HEK293 (cell line): ENCODE results near the gene DDAH1.

ENCODE experiments used
- CTCF ChIA-PET: fragments of 350-600 bp; formaldehyde crosslinking; extraction: SDS; loops from one replicate; lab custom pipeline; 2021; ENCODE audit warnings: antibody characterized with exemption; lab: Yijun Ruan, JAX
- POLR2A ChIA-PET: fragments of 300-600 bp; formaldehyde crosslinking; extraction: SDS; loops from one replicate; lab custom pipeline; 2020; ENCODE audit warnings: antibody characterized with exemption, inconsistent platforms; lab: Yijun Ruan, JAX
- H3K27ac ChIP-seq: fragments of 200-500 bp; sonication (Bioruptor generic); 2 replicates; pipeline ENCODE4 v1.5.1; 2014; ENCODE audit warnings: low read depth, low read length, control low read depth, inconsistent platforms; ENCODE audit errors: extremely low read depth
- H3K36me3 ChIP-seq, 2 experiments: fragments of 200-500 bp in 1 of 2; sonication (Bioruptor generic) in 1 of 2; 1 replicate in 1 of 2; 2 replicates in 1 of 2; pipeline ENCODE4 v1.5.1; 2014 to 2017; ENCODE audit warnings: inconsistent platforms in 2 of 2, low read length in 2 of 2; ENCODE audit not compliant: control insufficient read depth in 2 of 2, insufficient read depth in 1 of 2
- H3K4me1 ChIP-seq: fragments of 200-500 bp; sonication (Bioruptor generic); 2 replicates; pipeline ENCODE4 v1.5.1; 2014; ENCODE audit warnings: mild to moderate bottlenecking, low read length, inconsistent platforms; ENCODE audit not compliant: control insufficient read depth, insufficient read depth
- H3K4me3 ChIP-seq: 2 replicates; pipeline ENCODE4 v1.5.1; 2011; ENCODE audit warnings: low read depth, mild to moderate bottlenecking, control low read depth, low read length, moderate library complexity
- H3K9me3 ChIP-seq: fragments of 200-500 bp; sonication (Bioruptor generic); 2 replicates; pipeline ENCODE4 v1.5.1; 2014; ENCODE audit warnings: low read depth, low read length, inconsistent platforms; ENCODE audit not compliant: control insufficient read depth, insufficient read depth
- BCL11B ChIP-seq: fragments of 450-650 bp; formaldehyde crosslinking; IDR thresholded peaks from 2 replicates; pipeline ENCODE4 v1.5.1; 2016; ENCODE audit warnings: low read depth, missing biosample characterization, missing genetic modification characterization
- HOXD13 ChIP-seq: sonication (generic); formaldehyde crosslinking; IDR thresholded peaks from 2 replicates; pipeline ENCODE4 v1.8.0; 2022; ENCODE audit warnings: missing genetic modification reagents, borderline replicate concordance
- KLF1 ChIP-seq: fragments of 450-650 bp; formaldehyde crosslinking; IDR thresholded peaks from 2 replicates; pipeline ENCODE4 v1.5.1; 2016; ENCODE audit warnings: missing biosample characterization, missing genetic modification characterization
- KLF16 ChIP-seq: fragments of 450-650 bp; formaldehyde crosslinking; IDR thresholded peaks from 2 replicates; pipeline ENCODE4 v1.5.1; 2017; ENCODE audit warnings: missing biosample characterization, missing genetic modification characterization
- SCRT2 ChIP-seq: fragments of 450-650 bp; formaldehyde crosslinking; IDR thresholded peaks from 2 replicates; pipeline ENCODE4 v1.5.1; 2016; ENCODE audit warnings: missing biosample characterization, missing genetic modification characterization
- ZBTB7A ChIP-seq: fragments of 450-650 bp; formaldehyde crosslinking; IDR thresholded peaks from 2 replicates; pipeline ENCODE4 v1.5.1; 2016; ENCODE audit warnings: low read depth, missing biosample characterization, missing genetic modification characterization
- ZBTB8A ChIP-seq: fragments of 450-650 bp; formaldehyde crosslinking; IDR thresholded peaks from 2 replicates; pipeline ENCODE4 v1.5.1; 2016; ENCODE audit warnings: missing biosample characterization, missing genetic modification characterization
- ZNF157 ChIP-seq: fragments of 450-650 bp; formaldehyde crosslinking; IDR thresholded peaks from 2 replicates; pipeline ENCODE4 v1.5.1; 2016; ENCODE audit warnings: missing biosample characterization, missing genetic modification characterization
- ZNF221 ChIP-seq: fragments of 450-650 bp; formaldehyde crosslinking; IDR thresholded peaks from 2 replicates; pipeline ENCODE4 v1.5.1; 2017; ENCODE audit warnings: missing biosample characterization, missing genetic modification characterization, borderline replicate concordance
- ZNF266 ChIP-seq: fragments of 450-650 bp; formaldehyde crosslinking; IDR thresholded peaks from 2 replicates; pipeline ENCODE4 v1.5.1; 2016; ENCODE audit warnings: missing biosample characterization, missing genetic modification characterization, low read depth
- ZNF561 ChIP-seq: fragments of 450-650 bp; IDR thresholded peaks from 2 replicates; pipeline ENCODE4 v1.5.1; 2018; ENCODE audit warnings: missing biosample characterization, missing genetic modification characterization, borderline replicate concordance
- ZNF600 ChIP-seq: fragments of 450-650 bp; formaldehyde crosslinking; IDR thresholded peaks from 2 replicates; pipeline ENCODE4 v1.5.1; 2016; ENCODE audit warnings: missing biosample characterization, missing genetic modification characterization
- ZNF701 ChIP-seq: fragments of 450-650 bp; formaldehyde crosslinking; IDR thresholded peaks from 2 replicates; pipeline ENCODE4 v1.5.1; 2016; ENCODE audit warnings: missing biosample characterization, missing genetic modification characterization
- TF ChIP-seq, protein P1 (sequence below): fragments of 450-650 bp; formaldehyde crosslinking; IDR thresholded peaks from 2 replicates; pipeline ENCODE4 v1.5.1; 2016; ENCODE audit warnings: missing biosample characterization, missing genetic modification characterization
- TF ChIP-seq, protein P2 (sequence below): fragments of 450-650 bp; formaldehyde crosslinking; IDR thresholded peaks from 2 replicates; pipeline ENCODE4 v1.5.1; 2016; ENCODE audit warnings: missing biosample characterization, missing genetic modification characterization
- TF ChIP-seq, protein P3 (sequence below): IDR thresholded peaks from 2 replicates; pipeline ENCODE4 v1.6.1; 2011; ENCODE audit warnings: mild to moderate bottlenecking, low read depth, low read length, borderline replicate concordance
- TF ChIP-seq, protein P4 (sequence below): fragments of 450-650 bp; formaldehyde crosslinking; IDR thresholded peaks from 2 replicates; pipeline ENCODE4; 2016; ENCODE audit warnings: missing biosample characterization, missing genetic modification characterization
- TF ChIP-seq, protein P5 (sequence below): fragments of 450-650 bp; formaldehyde crosslinking; IDR thresholded peaks from 2 replicates; pipeline ENCODE4 v1.5.1; 2017; ENCODE audit warnings: missing biosample characterization, missing genetic modification characterization
- TF ChIP-seq, protein P6 (sequence below): fragments of 450-650 bp; formaldehyde crosslinking; IDR thresholded peaks from 2 replicates; pipeline ENCODE4 v1.5.1; 2016; ENCODE audit warnings: missing biosample characterization, missing genetic modification characterization
- TF ChIP-seq, protein P7 (sequence below): fragments of 450-650 bp; formaldehyde crosslinking; IDR thresholded peaks from 2 replicates; pipeline ENCODE4 v1.5.1; 2016; ENCODE audit warnings: missing biosample characterization, missing genetic modification characterization

Gene DDAH1

DNA sequence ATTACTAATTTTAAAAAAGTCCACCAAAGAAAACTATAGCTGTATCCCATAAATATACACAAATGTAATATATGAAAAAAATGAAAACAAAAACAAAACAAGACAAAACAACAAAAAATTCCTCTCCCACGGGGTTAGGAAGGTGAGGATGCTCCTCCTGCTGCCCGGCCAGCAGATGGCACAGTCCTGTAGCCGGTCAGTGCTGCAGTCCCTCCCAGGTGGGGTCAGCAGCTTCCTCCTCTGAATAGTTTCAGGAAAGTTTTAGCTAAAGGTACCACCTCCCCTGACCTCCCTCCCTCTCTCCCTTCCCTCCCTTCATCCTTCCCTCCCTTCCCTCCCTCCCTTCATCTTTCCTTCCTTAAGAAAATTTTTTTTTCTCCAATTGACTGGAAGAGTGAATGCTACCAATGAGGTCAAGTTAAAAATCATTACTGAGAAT lies 120.7 kb downstream of the DDAH1 start (continued):
- TF ChIP-seq, protein P1, sequence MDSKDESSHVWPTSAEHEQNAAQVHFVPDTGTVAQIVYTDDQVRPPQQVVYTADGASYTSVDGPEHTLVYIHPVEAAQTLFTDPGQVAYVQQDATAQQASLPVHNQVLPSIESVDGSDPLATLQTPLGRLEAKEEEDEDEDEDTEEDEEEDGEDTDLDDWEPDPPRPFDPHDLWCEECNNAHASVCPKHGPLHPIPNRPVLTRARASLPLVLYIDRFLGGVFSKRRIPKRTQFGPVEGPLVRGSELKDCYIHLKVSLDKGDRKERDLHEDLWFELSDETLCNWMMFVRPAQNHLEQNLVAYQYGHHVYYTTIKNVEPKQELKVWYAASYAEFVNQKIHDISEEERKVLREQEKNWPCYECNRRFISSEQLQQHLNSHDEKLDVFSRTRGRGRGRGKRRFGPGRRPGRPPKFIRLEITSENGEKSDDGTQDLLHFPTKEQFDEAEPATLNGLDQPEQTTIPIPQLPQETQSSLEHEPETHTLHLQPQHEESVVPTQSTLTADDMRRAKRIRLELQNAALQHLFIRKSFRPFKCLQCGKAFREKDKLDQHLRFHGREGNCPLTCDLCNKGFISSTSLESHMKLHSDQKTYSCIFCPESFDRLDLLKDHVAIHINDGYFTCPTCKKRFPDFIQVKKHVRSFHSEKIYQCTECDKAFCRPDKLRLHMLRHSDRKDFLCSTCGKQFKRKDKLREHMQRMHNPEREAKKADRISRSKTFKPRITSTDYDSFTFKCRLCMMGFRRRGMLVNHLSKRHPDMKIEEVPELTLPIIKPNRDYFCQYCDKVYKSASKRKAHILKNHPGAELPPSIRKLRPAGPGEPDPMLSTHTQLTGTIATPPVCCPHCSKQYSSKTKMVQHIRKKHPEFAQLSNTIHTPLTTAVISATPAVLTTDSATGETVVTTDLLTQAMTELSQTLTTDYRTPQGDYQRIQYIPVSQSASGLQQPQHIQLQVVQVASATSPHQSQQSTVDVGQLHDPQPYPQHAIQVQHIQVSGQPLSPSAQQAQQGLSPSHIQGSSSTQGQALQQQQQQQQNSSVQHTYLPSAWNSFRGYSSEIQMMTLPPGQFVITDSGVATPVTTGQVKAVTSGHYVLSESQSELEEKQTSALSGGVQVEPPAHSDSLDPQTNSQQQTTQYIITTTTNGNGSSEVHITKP, result peak; percentile 85
- TF ChIP-seq ZNF701 (tag by site-specific recombination) (no peak), ZNF600 (tag by site-specific recombination) (0 out of 2 replicates have a peak, but pooled peaks have one; percentile 23), BCL11B (tag by site-specific recombination) (no peak), SCRT2 (no peak)
- TF ChIP-seq, protein P2, sequence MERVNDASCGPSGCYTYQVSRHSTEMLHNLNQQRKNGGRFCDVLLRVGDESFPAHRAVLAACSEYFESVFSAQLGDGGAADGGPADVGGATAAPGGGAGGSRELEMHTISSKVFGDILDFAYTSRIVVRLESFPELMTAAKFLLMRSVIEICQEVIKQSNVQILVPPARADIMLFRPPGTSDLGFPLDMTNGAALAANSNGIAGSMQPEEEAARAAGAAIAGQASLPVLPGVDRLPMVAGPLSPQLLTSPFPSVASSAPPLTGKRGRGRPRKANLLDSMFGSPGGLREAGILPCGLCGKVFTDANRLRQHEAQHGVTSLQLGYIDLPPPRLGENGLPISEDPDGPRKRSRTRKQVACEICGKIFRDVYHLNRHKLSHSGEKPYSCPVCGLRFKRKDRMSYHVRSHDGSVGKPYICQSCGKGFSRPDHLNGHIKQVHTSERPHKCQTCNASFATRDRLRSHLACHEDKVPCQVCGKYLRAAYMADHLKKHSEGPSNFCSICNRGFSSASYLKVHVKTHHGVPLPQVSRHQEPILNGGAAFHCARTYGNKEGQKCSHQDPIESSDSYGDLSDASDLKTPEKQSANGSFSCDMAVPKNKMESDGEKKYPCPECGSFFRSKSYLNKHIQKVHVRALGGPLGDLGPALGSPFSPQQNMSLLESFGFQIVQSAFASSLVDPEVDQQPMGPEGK, result no peak
- TF ChIP-seq, protein P3, sequence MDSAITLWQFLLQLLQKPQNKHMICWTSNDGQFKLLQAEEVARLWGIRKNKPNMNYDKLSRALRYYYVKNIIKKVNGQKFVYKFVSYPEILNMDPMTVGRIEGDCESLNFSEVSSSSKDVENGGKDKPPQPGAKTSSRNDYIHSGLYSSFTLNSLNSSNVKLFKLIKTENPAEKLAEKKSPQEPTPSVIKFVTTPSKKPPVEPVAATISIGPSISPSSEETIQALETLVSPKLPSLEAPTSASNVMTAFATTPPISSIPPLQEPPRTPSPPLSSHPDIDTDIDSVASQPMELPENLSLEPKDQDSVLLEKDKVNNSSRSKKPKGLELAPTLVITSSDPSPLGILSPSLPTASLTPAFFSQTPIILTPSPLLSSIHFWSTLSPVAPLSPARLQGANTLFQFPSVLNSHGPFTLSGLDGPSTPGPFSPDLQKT, result no peak
- TF ChIP-seq, protein P4, sequence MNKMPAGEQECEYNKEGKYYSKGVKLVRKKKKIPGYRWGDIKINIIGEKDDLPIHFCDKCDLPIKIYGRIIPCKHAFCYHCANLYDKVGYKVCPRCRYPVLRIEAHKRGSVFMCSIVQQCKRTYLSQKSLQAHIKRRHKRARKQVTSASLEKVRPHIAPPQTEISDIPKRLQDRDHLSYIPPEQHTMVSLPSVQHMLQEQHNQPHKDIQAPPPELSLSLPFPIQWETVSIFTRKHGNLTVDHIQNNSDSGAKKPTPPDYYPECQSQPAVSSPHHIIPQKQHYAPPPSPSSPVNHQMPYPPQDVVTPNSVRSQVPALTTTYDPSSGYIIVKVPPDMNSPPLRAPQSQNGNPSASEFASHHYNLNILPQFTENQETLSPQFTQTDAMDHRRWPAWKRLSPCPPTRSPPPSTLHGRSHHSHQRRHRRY (tag by site-specific recombination), result no peak
- TF ChIP-seq, all 188 proteins: peak for 12

DNA sequence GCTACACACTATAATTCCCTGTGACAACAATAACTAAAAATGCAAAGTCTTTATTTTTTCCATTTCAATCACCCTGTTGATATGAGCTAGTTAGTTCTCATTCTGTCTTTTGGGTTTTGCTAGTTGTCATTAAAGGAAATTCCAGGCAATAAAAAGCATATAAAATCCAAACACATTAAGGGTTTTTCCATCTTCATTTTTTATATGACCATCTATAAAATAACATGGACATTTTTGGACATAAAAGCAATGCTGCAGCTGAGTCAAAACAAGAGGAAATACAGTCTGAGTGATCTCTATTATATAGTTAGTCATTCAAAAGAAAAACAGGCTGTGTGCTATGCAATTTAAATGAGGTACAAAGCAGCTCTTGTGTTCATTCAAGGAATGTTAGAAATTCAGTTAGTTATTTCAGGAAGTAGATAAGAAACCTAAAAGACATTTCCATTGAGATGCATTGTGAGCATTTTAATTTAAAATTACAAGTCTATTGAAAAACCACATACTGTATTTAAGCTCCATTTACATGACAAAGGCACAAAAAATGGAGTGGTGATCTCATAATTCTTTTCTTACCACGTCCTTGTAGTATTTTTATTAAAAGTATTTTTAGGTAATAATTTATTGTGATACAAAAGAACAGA lies 121.2 kb downstream of the DDAH1 start:
- no peaks in the 10 kb centered on the region for H3K9me3 ChIP-seq
- H3K4me3 ChIP-seq, result no peak overlapping the region
- POLR2A ChIA-PET, result interaction anchor here (0.6 to 3.0 kb wide), 4 partner anchors 35 to 237 kb away, joined by 3 to 11 read pairs (median 3); partner anchors contain the start of genes CCN1 and DDAH1
- H3K4me1 ChIP-seq, result peaks cover 22% of the 10 kb centered on the region
- CTCF ChIA-PET, result interaction anchor here (0.6 to 2.9 kb wide), 38 partner anchors 8 to 858 kb away, joined by 3 to 18 read pairs (median 4); partner anchors contain the start of genes DDAH1 and ZNHIT6
- H3K36me3 ChIP-seq, result no peaks in the 10 kb centered on the region
- H3K27ac ChIP-seq, result no peak overlapping the region
- TF ChIP-seq ZNF561 (tag by site-specific recombination) (no peak), ZNF266 (tag by site-specific recombination) (no peak), KLF1 (tag by site-specific recombination) (no peak), ZBTB8A (no peak), ZBTB7A (tag by site-specific recombination) (no peak), ZNF221 (tag by site-specific recombination) (no peak), ZNF157 (no peak), KLF16 (tag by site-specific recombination) (no peak), HOXD13 (CRISPR knock-in tag) (no peak), ZNF600 (tag by site-specific recombination) (no peak)
- TF ChIP-seq, protein P5, sequence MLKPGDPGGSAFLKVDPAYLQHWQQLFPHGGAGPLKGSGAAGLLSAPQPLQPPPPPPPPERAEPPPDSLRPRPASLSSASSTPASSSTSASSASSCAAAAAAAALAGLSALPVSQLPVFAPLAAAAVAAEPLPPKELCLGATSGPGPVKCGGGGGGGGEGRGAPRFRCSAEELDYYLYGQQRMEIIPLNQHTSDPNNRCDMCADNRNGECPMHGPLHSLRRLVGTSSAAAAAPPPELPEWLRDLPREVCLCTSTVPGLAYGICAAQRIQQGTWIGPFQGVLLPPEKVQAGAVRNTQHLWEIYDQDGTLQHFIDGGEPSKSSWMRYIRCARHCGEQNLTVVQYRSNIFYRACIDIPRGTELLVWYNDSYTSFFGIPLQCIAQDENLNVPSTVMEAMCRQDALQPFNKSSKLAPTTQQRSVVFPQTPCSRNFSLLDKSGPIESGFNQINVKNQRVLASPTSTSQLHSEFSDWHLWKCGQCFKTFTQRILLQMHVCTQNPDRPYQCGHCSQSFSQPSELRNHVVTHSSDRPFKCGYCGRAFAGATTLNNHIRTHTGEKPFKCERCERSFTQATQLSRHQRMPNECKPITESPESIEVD (tag by site-specific recombination), result peak; percentile 91
- TF ChIP-seq, protein P6, sequence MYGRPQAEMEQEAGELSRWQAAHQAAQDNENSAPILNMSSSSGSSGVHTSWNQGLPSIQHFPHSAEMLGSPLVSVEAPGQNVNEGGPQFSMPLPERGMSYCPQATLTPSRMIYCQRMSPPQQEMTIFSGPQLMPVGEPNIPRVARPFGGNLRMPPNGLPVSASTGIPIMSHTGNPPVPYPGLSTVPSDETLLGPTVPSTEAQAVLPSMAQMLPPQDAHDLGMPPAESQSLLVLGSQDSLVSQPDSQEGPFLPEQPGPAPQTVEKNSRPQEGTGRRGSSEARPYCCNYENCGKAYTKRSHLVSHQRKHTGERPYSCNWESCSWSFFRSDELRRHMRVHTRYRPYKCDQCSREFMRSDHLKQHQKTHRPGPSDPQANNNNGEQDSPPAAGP (tag by site-specific recombination), result no peak
- TF ChIP-seq, protein P7, sequence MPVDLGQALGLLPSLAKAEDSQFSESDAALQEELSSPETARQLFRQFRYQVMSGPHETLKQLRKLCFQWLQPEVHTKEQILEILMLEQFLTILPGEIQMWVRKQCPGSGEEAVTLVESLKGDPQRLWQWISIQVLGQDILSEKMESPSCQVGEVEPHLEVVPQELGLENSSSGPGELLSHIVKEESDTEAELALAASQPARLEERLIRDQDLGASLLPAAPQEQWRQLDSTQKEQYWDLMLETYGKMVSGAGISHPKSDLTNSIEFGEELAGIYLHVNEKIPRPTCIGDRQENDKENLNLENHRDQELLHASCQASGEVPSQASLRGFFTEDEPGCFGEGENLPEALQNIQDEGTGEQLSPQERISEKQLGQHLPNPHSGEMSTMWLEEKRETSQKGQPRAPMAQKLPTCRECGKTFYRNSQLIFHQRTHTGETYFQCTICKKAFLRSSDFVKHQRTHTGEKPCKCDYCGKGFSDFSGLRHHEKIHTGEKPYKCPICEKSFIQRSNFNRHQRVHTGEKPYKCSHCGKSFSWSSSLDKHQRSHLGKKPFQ (tag by site-specific recombination), result no peak
